Measurements from ENCODE around the gene ST6GAL2.

GRCh38 chr2:106797494-106797893 lies 88.5 kb downstream of the ST6GAL2 start:
- TF ChIP-seq CTCF (IDR thresholded peaks at IDR 0.05; ENCODE audit: poor library complexity, severe bottlenecking), result no peak
- TF ChIP-seq SMC3 (conservative IDR thresholded peaks at IDR 0.05; ENCODE audit: poor library complexity), result no peak
- TF ChIP-seq POLR2AphosphoS5 (IDR thresholded peaks at IDR 0.05), result no peak
- TF ChIP-seq RAD21 (conservative IDR thresholded peaks at IDR 0.05), result no peak
- no peak for TF ChIP-seq EP300 (conservative IDR thresholded peaks at IDR 0.05; ENCODE audit: poor library complexity, severe bottlenecking)
- no peak for TF ChIP-seq EZH2 (IDR thresholded peaks at IDR 0.05; ENCODE audit: borderline replicate concordance, insufficient read depth, low read length, poor library complexity, severe bottlenecking)

All from neural cell (in vitro differentiated cells).